ENCODE measurements around the gene TMEM179. TPM values are rescaled to one million over a fixed set of nuclear protein-coding genes. Genes with fewer than 3 reads are reported as not detected.

Gene TMEM179
- total RNA-seq, 1 experiment from 2014 or later: 11.4 TPM

DNA sequence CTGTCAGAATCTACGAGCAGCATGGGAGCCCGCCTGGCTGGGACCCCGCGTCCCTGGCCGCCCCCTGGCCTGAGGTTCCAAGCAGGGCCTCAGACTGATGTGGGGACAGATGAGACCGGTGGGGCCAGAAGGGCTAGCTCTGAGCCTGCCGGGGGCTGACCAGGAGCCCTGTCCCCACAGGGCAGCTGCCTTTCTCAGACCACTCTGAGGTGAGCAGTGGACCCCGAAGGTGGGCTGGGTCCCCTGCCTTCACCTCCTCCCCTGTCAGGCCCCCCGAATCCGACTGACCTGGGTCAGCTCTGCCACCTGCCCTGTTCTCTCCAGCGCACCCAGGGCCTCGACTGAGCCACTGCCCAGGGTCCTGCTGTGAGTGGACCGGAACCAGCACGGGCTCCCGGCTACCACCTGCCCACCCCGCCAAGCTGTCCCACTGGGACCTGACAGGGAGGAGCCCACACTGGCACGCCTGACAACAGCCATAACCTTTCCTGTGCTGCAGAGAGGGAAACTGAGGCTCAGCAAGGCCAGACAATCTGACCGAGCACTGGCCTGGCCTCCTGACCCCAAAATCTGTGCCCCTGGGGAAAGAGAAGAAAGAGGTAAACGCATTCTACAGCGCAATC, 29.7 kb upstream of the TMEM179 start:
- Histone ChIP-seq H2BK120ac (ENCODE audit: low read depth, low read length, poor library complexity, severe bottlenecking) (no peak overlapping the region), H3K4me2 (ENCODE audit: insufficient read depth, insufficient read length, low read length) (no peak overlapping the region), H2AK5ac (ENCODE audit: insufficient read length, low read length) (no peak overlapping the region), H2BK5ac (ENCODE audit: insufficient read length, low read length) (no peak overlapping the region), H2BK15ac (ENCODE audit: low read depth, low read length) (no peak overlapping the region), H3K9me3 (ENCODE audit: control insufficient read depth, low read depth, low read length) (no peaks in the 10 kb centered on the region), H3T11ph (ENCODE audit: low read length) (no peak overlapping the region), H3K79me2 (ENCODE audit: insufficient read depth, low read length) (no peaks in the 10 kb centered on the region), H2AFZ (ENCODE audit: low read length) (no peak overlapping the region), H3K27me3 (ENCODE audit: insufficient read depth, low read length) (no peaks in the 10 kb centered on the region), H3K4ac (ENCODE audit: low read depth, low read length) (no peak overlapping the region), H3K14ac (ENCODE audit: insufficient read depth, low read length) (no peak overlapping the region), H3K79me1 (ENCODE audit: insufficient read depth, low read depth, low read length, poor library complexity, severe bottlenecking) (no peaks in the 10 kb centered on the region), H3K23me2 (ENCODE audit: insufficient read length, low read depth, low read length, poor library complexity, severe bottlenecking) (no peaks in the 10 kb centered on the region), H2BK12ac (ENCODE audit: insufficient read length, low read depth, low read length) (no peak overlapping the region), H3K27ac (ENCODE audit: insufficient read length, low read depth, low read length) (no peak overlapping the region), H4K5ac (ENCODE audit: insufficient read length, low read depth, low read length) (no peak overlapping the region), H2BK20ac (ENCODE audit: low read depth, low read length, poor library complexity, severe bottlenecking) (no peak overlapping the region), H3K4me1 (ENCODE audit: insufficient read depth, low read length) (no peaks in the 10 kb centered on the region), H3K56ac (ENCODE audit: insufficient read length, low read depth, low read length) (no peak overlapping the region), H3K9ac (ENCODE audit: extremely low read depth, insufficient read length, low read length) (no peak overlapping the region), H3K23ac (ENCODE audit: insufficient read length, low read depth, low read length) (no peak overlapping the region), H4K91ac (ENCODE audit: insufficient read length, low read depth, low read length) (no peak overlapping the region), H4K8ac (replicated peaks; ENCODE audit: insufficient read length, low read depth, low read length) (no peak overlapping the region), H4K20me1 (ENCODE audit: control insufficient read depth, insufficient read depth, insufficient read length) (no peaks in the 10 kb centered on the region), H3K18ac (ENCODE audit: insufficient read length, low read depth, low read length) (no peak overlapping the region)
- WGBS (ENCODE audit: extremely low coverage, insufficient read length, low lambda C conversion rate): no CpG with 5 or more reads among the region's 20 CpGs
- no peaks in the 10 kb centered on the region for H3K4me1 Mint-ChIP-seq
- H3K27me3 Mint-ChIP-seq (ENCODE audit: low read depth): peaks cover 15% of the 10 kb centered on the region
- TF ChIP-seq, protein P1, sequence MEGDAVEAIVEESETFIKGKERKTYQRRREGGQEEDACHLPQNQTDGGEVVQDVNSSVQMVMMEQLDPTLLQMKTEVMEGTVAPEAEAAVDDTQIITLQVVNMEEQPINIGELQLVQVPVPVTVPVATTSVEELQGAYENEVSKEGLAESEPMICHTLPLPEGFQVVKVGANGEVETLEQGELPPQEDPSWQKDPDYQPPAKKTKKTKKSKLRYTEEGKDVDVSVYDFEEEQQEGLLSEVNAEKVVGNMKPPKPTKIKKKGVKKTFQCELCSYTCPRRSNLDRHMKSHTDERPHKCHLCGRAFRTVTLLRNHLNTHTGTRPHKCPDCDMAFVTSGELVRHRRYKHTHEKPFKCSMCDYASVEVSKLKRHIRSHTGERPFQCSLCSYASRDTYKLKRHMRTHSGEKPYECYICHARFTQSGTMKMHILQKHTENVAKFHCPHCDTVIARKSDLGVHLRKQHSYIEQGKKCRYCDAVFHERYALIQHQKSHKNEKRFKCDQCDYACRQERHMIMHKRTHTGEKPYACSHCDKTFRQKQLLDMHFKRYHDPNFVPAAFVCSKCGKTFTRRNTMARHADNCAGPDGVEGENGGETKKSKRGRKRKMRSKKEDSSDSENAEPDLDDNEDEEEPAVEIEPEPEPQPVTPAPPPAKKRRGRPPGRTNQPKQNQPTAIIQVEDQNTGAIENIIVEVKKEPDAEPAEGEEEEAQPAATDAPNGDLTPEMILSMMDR (conservative IDR thresholded peaks at IDR 0.05): no peak
- H3K36me3 Mint-ChIP-seq (ENCODE audit: insufficient read depth in 1 of 3, low read depth in 3 of 3): peaks cover 0 to 2% (median under 1%) of the 10 kb centered on the region in 3 experiments; a peak in 1 of 7 replicates
- H3K4me3 Mint-ChIP-seq: no peak overlapping the region
- H3K27ac Mint-ChIP-seq: no peak overlapping the region
- H3K9me3 Mint-ChIP-seq: peaks cover 2 to 7% of the 10 kb centered on the region in 2 experiments
- no peak for DNase-seq

All from H9 (cell line).